Gastroesophageal sphincter (tissue), 4 donors: ENCODE results near the gene CSPG4. TPM values are rescaled to one million over a fixed set of nuclear protein-coding genes. Genes with fewer than 3 reads are reported as not detected.

Source experiments
- ATAC-seq: fragments of 150-250 bp; one replicate; pipeline ENCODE4 v1.9.1; 2016; ENCODE audit warnings: mild to moderate bottlenecking, moderate library complexity
- H3K27ac ChIP-seq, 4 donors: fragments of 200-600 bp; sonication (generic) in 3 of 4; 1 replicate in 3 of 4; 2 replicates in 1 of 4; pipeline ENCODE4 v1.5.1; 2016 to 2019
- H3K27me3 ChIP-seq: fragments of 200-600 bp; sonication (generic); one replicate; pipeline ENCODE4 v1.5.1; 2019
- H3K36me3 ChIP-seq, 2 donors: fragments of 200-600 bp; sonication (generic); one replicate each; pipeline ENCODE4 v1.5.1; 2019; ENCODE audit warnings: control low read depth in 1 of 2
- H3K4me1 ChIP-seq, 3 donors: fragments of 200-600 bp; sonication (generic); 1 replicate in 2 of 3; 2 replicates in 1 of 3; pipeline ENCODE4 v1.5.1; 2016 to 2019; ENCODE audit warnings: control low read depth in 2 of 3
- H3K4me3 ChIP-seq, 2 donors: fragments of 200-600 bp; sonication (generic); one replicate each; pipeline ENCODE4 v1.5.1; 2019; ENCODE audit warnings: mild to moderate bottlenecking in 1 of 2, moderate library complexity in 1 of 2
- H3K9me3 ChIP-seq, 3 donors: fragments of 200-600 bp; sonication (generic); one replicate each; pipeline ENCODE4 v1.5.1; 2017 to 2019; ENCODE audit warnings: control low read depth in 2 of 3
- EP300 ChIP-seq: sonication (generic); formaldehyde crosslinking; IDR thresholded peaks from one replicate; pipeline ENCODE4 v1.6.1; 2017; ENCODE audit warnings: antibody characterized with exemption, mild to moderate bottlenecking
- POLR2A ChIP-seq, 2 donors: fragments of 450-650 bp; IDR thresholded peaks; one replicate each; pipeline ENCODE4 v1.6.1; 2017; ENCODE audit warnings: antibody characterized with exemption in 2 of 2, mild to moderate bottlenecking in 2 of 2, moderate library complexity in 1 of 2
- POLR2AphosphoS5 ChIP-seq: sonication (generic); formaldehyde crosslinking; IDR thresholded peaks from one replicate; pipeline ENCODE4 v1.6.1; 2017; ENCODE audit warnings: antibody characterized with exemption
- WGBS, 2 donors: methylation state at CpG; one replicate each; pipeline ENCODE4 v1.1.5; 2018; ENCODE audit warnings: low coverage in 1 of 2; 5-methylcytosine and 5-hydroxymethylcytosine counted together
- total RNA-seq, 4 donors: library from RNA; depleted of rRNA; stranded (reverse); fragments of >200 nt; gene quantifications; one replicate each; pipeline ENCODE4 v1.1.0, GENCODE V29; 2016
- TF ChIP-seq, protein P1 (sequence below), 4 experiments: fragments of 200-600 bp in 2 of 4; fragments of 450-650 bp in 2 of 4; sonication (generic) in 1 of 4; IDR thresholded peaks; one replicate each; pipeline ENCODE4 v1.5.1; 2017 to 2019; ENCODE audit warnings: antibody characterized with exemption in 4 of 4, mild to moderate bottlenecking in 2 of 4, moderate library complexity in 2 of 4

Gene CSPG4
- total RNA-seq, 4 donors from 2014 or later: 98.7 to 396 (median 151) TPM

DNA sequence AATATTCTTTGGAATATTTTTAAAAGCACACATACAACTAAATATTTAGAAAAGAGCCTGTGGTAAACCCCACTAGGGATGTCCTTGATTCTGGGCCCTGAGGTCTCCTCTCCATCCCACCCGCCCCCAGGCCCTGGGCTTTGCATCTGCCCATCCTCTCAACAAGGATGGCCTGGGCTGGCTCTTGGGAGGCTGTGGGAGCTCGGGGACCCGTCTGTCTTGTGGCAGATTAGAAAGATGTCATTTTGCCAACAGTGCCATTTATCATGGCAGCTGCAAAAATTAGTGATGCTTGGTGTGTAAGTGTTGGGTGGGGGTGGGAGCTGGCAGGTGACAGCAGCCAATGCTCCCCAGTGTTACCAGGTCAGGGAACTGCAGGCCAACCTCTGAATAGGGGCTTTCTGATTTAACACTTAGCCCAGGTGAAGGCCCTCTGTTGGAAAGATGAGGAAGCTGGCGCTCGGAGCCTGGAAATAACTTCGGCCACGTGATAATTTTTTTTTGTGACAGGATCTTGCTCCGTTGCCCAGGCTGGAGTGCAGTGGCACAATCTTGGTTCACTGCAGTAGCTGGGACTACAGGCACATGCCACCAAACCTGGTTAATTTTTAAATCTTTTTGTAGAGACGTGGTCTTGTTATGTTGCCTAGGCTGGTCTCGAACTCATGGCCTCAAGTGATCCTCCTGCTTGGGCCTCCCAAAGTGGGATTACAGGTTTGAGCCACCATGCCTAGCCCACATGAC, 16.9 kb upstream of the CSPG4 start:
- TF ChIP-seq POLR2AphosphoS5: no peak
- TF ChIP-seq, protein P1, sequence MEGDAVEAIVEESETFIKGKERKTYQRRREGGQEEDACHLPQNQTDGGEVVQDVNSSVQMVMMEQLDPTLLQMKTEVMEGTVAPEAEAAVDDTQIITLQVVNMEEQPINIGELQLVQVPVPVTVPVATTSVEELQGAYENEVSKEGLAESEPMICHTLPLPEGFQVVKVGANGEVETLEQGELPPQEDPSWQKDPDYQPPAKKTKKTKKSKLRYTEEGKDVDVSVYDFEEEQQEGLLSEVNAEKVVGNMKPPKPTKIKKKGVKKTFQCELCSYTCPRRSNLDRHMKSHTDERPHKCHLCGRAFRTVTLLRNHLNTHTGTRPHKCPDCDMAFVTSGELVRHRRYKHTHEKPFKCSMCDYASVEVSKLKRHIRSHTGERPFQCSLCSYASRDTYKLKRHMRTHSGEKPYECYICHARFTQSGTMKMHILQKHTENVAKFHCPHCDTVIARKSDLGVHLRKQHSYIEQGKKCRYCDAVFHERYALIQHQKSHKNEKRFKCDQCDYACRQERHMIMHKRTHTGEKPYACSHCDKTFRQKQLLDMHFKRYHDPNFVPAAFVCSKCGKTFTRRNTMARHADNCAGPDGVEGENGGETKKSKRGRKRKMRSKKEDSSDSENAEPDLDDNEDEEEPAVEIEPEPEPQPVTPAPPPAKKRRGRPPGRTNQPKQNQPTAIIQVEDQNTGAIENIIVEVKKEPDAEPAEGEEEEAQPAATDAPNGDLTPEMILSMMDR (IDR thresholded peaks at IDR 0.05): no peak
- TF ChIP-seq POLR2A (IDR thresholded peaks at IDR 0.05): no peak
- no peak for TF ChIP-seq EP300
- Histone ChIP-seq H3K4me3 (no peak overlapping the region), H3K9me3 (no peaks in the 10 kb centered on the region), H3K4me1 (peaks cover 0 to 36% (median 19%) of the 10 kb centered on the region in 3 donors), H3K27ac (no peak overlapping the region), H3K27me3 (no peaks in the 10 kb centered on the region), H3K36me3 (no peaks in the 10 kb centered on the region)
- ATAC-seq: no peak
- 70 to 80% methylated on average over 2 to 4 of the region's 10 CpGs for WGBS, 2 donors

DNA sequence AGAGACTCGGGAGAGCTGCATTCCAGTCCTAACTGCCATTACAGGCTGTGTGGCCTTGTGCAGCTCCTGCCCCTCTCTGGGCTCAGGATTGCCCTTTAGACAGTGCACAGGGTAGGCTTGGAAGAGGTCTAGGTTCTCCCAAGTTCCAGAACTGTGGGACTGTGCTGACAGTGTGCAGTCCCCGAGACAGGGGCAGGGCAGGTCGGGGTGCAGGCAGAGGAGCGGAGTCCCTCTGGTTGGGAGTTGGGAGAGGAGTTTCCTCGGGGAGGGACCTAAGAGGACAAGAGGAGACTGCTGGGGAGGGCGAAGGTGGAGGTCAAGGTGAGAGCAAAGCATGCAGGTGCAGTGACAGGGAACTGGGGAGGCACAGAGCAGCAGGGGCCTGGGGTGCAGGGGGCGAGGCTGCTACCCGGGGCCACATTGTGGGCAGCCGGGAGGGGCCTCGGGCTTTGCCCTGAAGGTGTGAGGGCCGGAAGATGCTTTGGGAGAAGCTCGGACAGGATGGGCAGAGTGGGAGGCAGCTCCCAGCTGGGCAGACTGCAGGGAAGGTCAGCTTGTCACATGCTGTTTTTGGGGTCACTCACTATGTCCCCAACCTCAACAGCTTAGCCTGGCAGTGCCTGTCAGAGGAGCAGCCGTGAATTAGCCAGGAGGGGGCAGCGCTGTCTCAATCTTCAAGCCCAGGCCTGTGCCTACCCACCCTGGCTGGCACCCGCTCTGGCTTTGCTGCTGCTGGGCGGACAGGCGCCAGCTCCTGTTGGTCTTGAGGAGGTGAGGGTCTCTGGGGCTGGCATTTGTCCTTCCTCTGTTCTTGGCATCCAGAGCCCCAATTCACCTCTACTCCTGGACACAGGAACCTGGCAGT, 15.4 kb upstream of the CSPG4 start:
- TF ChIP-seq, protein P1 (IDR thresholded peaks at IDR 0.05): peak in 3 of 4 experiments; percentile 35 to 64 (median 57)
- no peak for TF ChIP-seq POLR2A (IDR thresholded peaks at IDR 0.05)
- WGBS, 2 donors: 62 to 84% methylated on average over 4 to 6 of the region's 17 CpGs
- peaks cover 0 to 47% (median 31%) of the 10 kb centered on the region in 3 donors for H3K4me1 ChIP-seq
- no peak for ATAC-seq
- H3K9me3 ChIP-seq: no peaks in the 10 kb centered on the region
- H3K4me3 ChIP-seq: no peak overlapping the region
- H3K27ac ChIP-seq: no peak overlapping the region
- H3K36me3 ChIP-seq: no peaks in the 10 kb centered on the region
- no peaks in the 10 kb centered on the region for H3K27me3 ChIP-seq

DNA sequence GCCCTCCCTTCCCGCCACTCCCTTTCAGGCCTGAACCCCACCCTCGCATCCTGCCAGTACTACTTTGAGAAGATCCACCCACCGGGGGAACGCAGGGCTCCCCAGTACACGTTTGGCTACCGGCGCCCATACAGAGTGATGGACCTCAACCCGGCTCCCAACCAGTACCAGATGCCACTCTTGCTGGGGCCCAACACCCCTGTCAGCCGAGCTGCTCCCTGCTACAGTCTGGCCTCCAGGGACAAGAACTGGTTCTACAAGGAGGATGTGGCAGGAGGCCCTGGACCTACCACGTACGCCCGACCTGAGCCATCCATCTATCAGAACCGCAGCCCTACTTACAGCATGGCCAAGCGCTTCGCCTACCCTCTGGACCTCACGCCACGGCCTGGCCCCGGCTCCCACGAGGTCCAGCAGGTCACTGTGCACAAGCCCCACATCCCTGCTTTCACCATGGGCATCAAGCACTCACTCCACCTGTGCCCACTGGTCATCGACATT, 14.4 kb upstream of the CSPG4 start:
- Histone ChIP-seq H3K9me3 (no peaks in the 10 kb centered on the region), H3K27ac (no peak overlapping the region), H3K4me1 (peaks cover 0 to 47% (median 21%) of the 10 kb centered on the region in 3 donors), H3K4me3 (no peak overlapping the region), H3K27me3 (no peaks in the 10 kb centered on the region), H3K36me3 (no peaks in the 10 kb centered on the region)
- ATAC-seq: no peak
- TF ChIP-seq POLR2A (IDR thresholded peaks at IDR 0.05): no peak
- TF ChIP-seq POLR2AphosphoS5: no peak
- TF ChIP-seq EP300: no peak
- TF ChIP-seq, protein P1 (IDR thresholded peaks at IDR 0.05): no peak
- 89 to 92% methylated on average over 6 to 11 of the region's 20 CpGs for WGBS, 2 donors

DNA sequence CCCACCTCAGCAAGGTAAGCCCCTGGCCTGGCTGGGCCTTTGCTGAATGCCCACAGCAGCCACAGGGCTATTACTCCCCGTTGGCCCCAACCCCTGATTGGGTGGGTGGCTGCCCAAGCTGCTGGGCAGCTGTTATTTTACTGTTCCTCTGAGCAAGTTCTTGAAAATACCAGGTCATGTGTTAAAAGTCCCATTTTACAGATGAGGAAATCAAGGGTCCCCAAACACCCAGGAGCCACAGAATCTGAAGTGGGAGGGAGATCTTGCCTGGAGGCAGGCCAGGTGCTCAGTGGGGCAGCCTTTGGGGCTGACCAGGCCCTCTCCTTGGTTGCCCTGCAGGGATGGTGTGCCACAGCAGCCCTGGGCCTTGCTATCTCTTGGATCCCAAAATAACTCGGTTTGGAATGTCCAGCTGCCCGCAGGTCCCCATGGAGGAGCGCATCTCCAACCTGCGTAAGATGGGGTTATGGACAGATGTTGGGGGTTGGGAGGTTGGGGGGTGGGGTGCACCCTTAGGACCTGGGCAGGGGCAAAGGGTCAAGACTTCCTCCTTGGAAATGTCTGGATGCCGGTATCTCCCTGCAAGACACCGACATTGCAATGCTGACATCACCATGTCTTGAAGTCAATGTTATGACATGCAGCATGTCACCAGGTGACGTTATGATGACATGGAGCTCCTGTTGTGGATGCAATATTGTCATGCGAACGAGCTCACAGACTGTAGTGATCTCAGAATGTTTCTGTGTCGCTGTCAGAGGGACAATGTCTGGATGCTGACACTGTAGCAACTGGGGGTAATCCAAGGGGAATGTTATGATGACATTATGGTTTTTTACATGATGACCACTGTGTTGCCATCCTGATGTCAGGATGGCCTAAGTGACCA, 13.3 kb upstream of the CSPG4 start:
- ATAC-seq: no peak
- TF ChIP-seq, protein P1 (IDR thresholded peaks at IDR 0.05): no peak
- TF ChIP-seq POLR2A (IDR thresholded peaks at IDR 0.05): no peak
- no peaks in the 10 kb centered on the region for H3K36me3 ChIP-seq
- H3K27ac ChIP-seq: peak overlapping the region in 1 of 4 donors; percentile 87
- H3K4me3 ChIP-seq: no peak overlapping the region
- H3K27me3 ChIP-seq: no peaks in the 10 kb centered on the region
- no peaks in the 10 kb centered on the region for H3K9me3 ChIP-seq
- H3K4me1 ChIP-seq: peaks cover 0 to 48% (median 15%) of the 10 kb centered on the region in 3 donors
- 83 to 100% methylated on average over 1 to 5 of the region's 11 CpGs for WGBS, 2 donors
